ENCODE data around the gene ABCC2. TPM values are rescaled to one million over a fixed set of nuclear protein-coding genes. Genes with fewer than 3 reads are reported as not detected.

The ABCC2 gene
- total and polyA plus RNA-seq, 2 of the 4 experiments (the other 2 are of a cell fraction), result 0.21 to 0.36 TPM

GRCh38 chr10:99870123-99870730 lies 87.8 kb downstream of the ABCC2 start:
- H3K4ac ChIP-seq (ENCODE audit: low read depth, low read length), result no peak overlapping the region
- no peaks in the 10 kb centered on the region for H3K9me3 ChIP-seq (ENCODE audit: control insufficient read depth, insufficient read depth, low read length)
- no peak overlapping the region for H4K5ac ChIP-seq (ENCODE audit: low read depth, low read length)
- DNase-seq (no peak), ATAC-seq (ENCODE audit: low read depth) (no peak)
- H3K27me3 ChIP-seq (ENCODE audit: control insufficient read depth, insufficient read depth, low read length), result no peaks in the 10 kb centered on the region; the same call in 1 of the 2 replicates
- H3K9ac ChIP-seq (ENCODE audit: low read depth, low read length), result no peak overlapping the region
- H3K18ac ChIP-seq (ENCODE audit: low read depth, low read length), result no peak overlapping the region
- dilution Hi-C loops (cut with HindIII; ENCODE audit: low sequenced_read_pairs, unreplicated experiment) (no loop called here), intact Hi-C loops (cut with micrococcal nuclease) (no loop called here), in situ Hi-C loops (cut with MboI; ENCODE audit: low sequenced_read_pairs) (no loop called here)
- no CpG with 5 or more reads among the region's 8 CpGs for WGBS, 2 experiments (ENCODE audit: extremely low coverage in 2 of 2, insufficient read length in 1 of 2)
- CTCF ChIA-PET, result interaction anchor here (0.5 to 0.9 kb wide), 4 partner anchors 11 to 139 kb away, joined by 3 read pairs; no protein-coding TSS in a partner anchor
- H3K4me1 ChIP-seq (ENCODE audit: control insufficient read depth, insufficient read depth, low read length), result 0 out of 2 replicates have a peak, but pooled peaks cover 3% of the 10 kb centered on the region
- no peak overlapping the region for H4K91ac ChIP-seq (ENCODE audit: insufficient read depth, low read depth, low read length)
- no peak overlapping the region for H3K56ac ChIP-seq (ENCODE audit: extremely low read depth, insufficient read depth, low read length)
- no peak overlapping the region for H3K27ac ChIP-seq (ENCODE audit: insufficient read depth, low read length)
- no peak overlapping the region for H2BK15ac ChIP-seq (ENCODE audit: low read depth, low read length)
- no TSS peak for BruUV-seq (replicated peaks)
- H2BK5ac ChIP-seq (ENCODE audit: low read depth, low read length, poor library complexity, severe bottlenecking), result no peak overlapping the region
- H3K4me2 ChIP-seq (ENCODE audit: low read depth, low read length), result no peak overlapping the region
- H4K20me1 ChIP-seq (ENCODE audit: insufficient read depth, low read length), result no peaks in the 10 kb centered on the region
- no peak overlapping the region for H2AK5ac ChIP-seq (ENCODE audit: low read depth, low read length)
- H3K14ac ChIP-seq (replicated peaks; ENCODE audit: low read depth, low read length), result no peak overlapping the region; the same call in 1 of the 2 replicates
- POLR2A ChIA-PET (ENCODE audit: unreplicated experiment), result interaction anchor here (0.5 kb wide), 1 partner anchor 9 kb away, joined by 3 read pairs; no protein-coding TSS in a partner anchor
- no peak overlapping the region for H2AFZ ChIP-seq (replicated peaks; ENCODE audit: low read length, poor library complexity)
- no peak overlapping the region for H3K4me3 ChIP-seq (ENCODE audit: insufficient read depth, low read depth, low read length)
- H3K9me1 ChIP-seq (ENCODE audit: insufficient read depth, low read length), result peaks cover 14% of the 10 kb centered on the region
- H2BK120ac ChIP-seq (ENCODE audit: low read depth, low read length), result no peak overlapping the region
- H4K8ac ChIP-seq (ENCODE audit: low read depth in 2 of 2, low read length in 2 of 2), result no peak overlapping the region
- H3K79me1 ChIP-seq (ENCODE audit: low read depth in 1 of 2, low read length in 2 of 2), result peaks cover 2 to 8% of the 10 kb centered on the region in 2 experiments; a peak in 2 of 4 replicates
- TF ChIP-seq SMC3 (IDR thresholded peaks at IDR 0.05; ENCODE audit: low read depth, low read length) (no peak), RFX5 (IDR thresholded peaks at IDR 0.05; ENCODE audit: low read depth, low read length) (no peak), RAD21 (IDR thresholded peaks at IDR 0.05; ENCODE audit: low read length) (no peak), CEBPB (IDR thresholded peaks at IDR 0.05; ENCODE audit: low read depth, low read length) (no peak), POLR2A (IDR thresholded peaks at IDR 0.05; ENCODE audit: low read depth, low read length) (no peak), MAFK (IDR thresholded peaks at IDR 0.05; ENCODE audit: low read depth, low read length) (no peak), ELK1 (IDR thresholded peaks at IDR 0.05; ENCODE audit: borderline replicate concordance, low read depth, low read length) (no peak), FOS (IDR thresholded peaks at IDR 0.05; ENCODE audit: low read depth, low read length) (no peak)
- TF ChIP-seq, protein P1, sequence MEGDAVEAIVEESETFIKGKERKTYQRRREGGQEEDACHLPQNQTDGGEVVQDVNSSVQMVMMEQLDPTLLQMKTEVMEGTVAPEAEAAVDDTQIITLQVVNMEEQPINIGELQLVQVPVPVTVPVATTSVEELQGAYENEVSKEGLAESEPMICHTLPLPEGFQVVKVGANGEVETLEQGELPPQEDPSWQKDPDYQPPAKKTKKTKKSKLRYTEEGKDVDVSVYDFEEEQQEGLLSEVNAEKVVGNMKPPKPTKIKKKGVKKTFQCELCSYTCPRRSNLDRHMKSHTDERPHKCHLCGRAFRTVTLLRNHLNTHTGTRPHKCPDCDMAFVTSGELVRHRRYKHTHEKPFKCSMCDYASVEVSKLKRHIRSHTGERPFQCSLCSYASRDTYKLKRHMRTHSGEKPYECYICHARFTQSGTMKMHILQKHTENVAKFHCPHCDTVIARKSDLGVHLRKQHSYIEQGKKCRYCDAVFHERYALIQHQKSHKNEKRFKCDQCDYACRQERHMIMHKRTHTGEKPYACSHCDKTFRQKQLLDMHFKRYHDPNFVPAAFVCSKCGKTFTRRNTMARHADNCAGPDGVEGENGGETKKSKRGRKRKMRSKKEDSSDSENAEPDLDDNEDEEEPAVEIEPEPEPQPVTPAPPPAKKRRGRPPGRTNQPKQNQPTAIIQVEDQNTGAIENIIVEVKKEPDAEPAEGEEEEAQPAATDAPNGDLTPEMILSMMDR (conservative IDR thresholded peaks at IDR 0.05; ENCODE audit: low read depth, low read length), result no peak
- H3K23ac ChIP-seq (ENCODE audit: low read depth, low read length), result no peak overlapping the region
- no peak overlapping the region for H2BK20ac ChIP-seq (ENCODE audit: low read depth, low read length)
- no peaks in the 10 kb centered on the region; the same call in 1 of the 2 replicates for H3K36me3 ChIP-seq (ENCODE audit: control insufficient read depth, insufficient read depth, low read length)
- H2AK9ac ChIP-seq (replicated peaks; ENCODE audit: low read depth, low read length, poor library complexity), result no peak overlapping the region

All from IMR-90 (cell line).